Bronchial epithelial cell (primary cell): ENCODE measurements around the gene ESRRB. TPM values are rescaled to one million over a fixed set of nuclear protein-coding genes. Genes with fewer than 3 reads are reported as not detected.
A peak's percentile ranks its signal among the peaks of the same experiment; 100 is the strongest.

ENCODE experiments used
- DNase-seq: peaks from one replicate; pipeline ENCODE4 v3.0.0-alpha.2; 2010; ENCODE audit warnings: low read depth
- FAIRE-seq: peaks from 2 replicates; lab custom pipeline; 2011; peaks lifted over from hg19 to GRCh38; lab: Jason Lieb, UNC
- H3K27me3 ChIP-seq: 2 replicates; pipeline ENCODE4 v1.5.1; 2011; ENCODE audit warnings: low read length; ENCODE audit not compliant: control insufficient read depth, insufficient read depth
- H3K36me3 ChIP-seq: 2 replicates; pipeline ENCODE4 v1.5.1; 2011; ENCODE audit warnings: low read length; ENCODE audit not compliant: control insufficient read depth, insufficient read depth
- H3K4me3 ChIP-seq: 2 replicates; pipeline ENCODE4 v1.5.1; 2011; ENCODE audit warnings: mild to moderate bottlenecking, low read depth, low read length, control low read depth
- CTCF ChIP-seq: IDR thresholded peaks from 2 replicates; pipeline ENCODE4 v1.5.1; 2011; ENCODE audit warnings: mild to moderate bottlenecking, moderate library complexity, low read length, control low read depth, inconsistent platforms; ENCODE audit not compliant: insufficient read depth, severe bottlenecking
- total RNA-seq: library from RNA; depleted of rRNA; stranded (reverse); fragments of >200 nt; gene quantifications from 2 replicates; pipeline ENCODE4 v1.2.1, GENCODE V29; 2014

Gene ESRRB
- total RNA-seq, 1 donor from 2014 or later, result not detected

DNA sequence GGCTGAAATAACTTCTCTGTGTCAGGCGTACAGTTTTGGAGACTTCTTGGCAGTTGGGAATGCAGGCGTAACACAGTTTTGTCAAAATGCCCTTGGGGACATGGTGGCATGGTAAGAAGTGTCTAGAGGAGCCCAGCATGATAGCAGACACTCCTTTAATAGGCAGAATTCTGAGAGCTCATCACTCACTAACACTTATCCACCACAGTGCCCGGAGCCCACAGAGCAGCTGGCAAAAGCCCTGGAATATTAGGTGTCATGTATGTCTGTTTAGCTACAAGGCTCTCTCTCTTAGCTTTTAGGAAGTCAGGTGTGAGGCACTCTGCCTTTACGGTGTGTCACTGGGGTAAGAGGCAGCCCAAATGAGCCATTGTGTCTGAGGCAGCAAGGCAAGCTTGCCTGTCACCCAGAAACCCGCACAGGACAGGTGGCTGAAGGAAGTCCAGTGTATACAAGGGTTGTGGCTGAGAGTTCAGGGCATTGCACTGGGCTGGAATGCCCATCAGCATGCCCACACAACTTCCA is 96.3 kb downstream of the ESRRB start:
- peaks cover 2% of the 10 kb centered on the region for H3K27me3 ChIP-seq

GRCh38 chr14:76473481-76474263 is 97.7 kb downstream of the ESRRB start:
- peaks cover 2% of the 10 kb centered on the region for H3K27me3 ChIP-seq
- DNase-seq, result peak; percentile 15
- H3K4me3 ChIP-seq, result no peak overlapping the region
- peak; percentile 21 for TF ChIP-seq CTCF
- no peak for FAIRE-seq
- H3K36me3 ChIP-seq, result no peaks in the 10 kb centered on the region

More for the DNA sequence above, 96.3 kb downstream of the ESRRB start:
- no peak for TF ChIP-seq CTCF
- DNase-seq, result no peak
- no peaks in the 10 kb centered on the region for H3K36me3 ChIP-seq
- no peak for FAIRE-seq
- H3K4me3 ChIP-seq, result no peak overlapping the region

- FAIRE-seq (no peak), DNase-seq (peak; percentile 10)
- Histone ChIP-seq H3K36me3 (no peaks in the 10 kb centered on the region), H3K4me3 (no peak overlapping the region), H3K27me3 (no peaks in the 10 kb centered on the region)
- TF ChIP-seq CTCF, result no peak
Observed at GRCh38 chr14:76480426-76480825, 104.5 kb downstream of the ESRRB start.

DNA sequence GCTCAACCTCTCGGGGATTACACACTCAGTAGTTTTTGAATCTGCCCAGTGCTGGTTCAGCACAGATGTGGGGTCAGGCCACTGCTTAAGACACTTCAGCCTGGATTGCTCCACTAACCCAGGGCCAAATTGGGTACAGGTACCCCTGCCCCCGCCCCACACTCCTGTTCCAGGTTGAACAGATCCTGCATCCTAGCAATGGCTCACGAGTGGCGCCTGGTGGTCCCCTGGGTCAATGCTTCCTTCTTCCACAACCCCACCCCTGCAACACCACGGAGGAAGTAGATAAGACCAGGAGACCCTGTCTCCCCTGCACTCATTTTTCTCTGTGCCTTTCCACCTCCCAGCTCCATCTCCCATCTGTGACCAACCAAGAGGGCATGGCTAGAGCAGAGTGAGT is 108.4 kb downstream of the ESRRB start:
- FAIRE-seq (no peak), DNase-seq (no peak)
- no peaks in the 10 kb centered on the region for H3K36me3 ChIP-seq
- no peak for TF ChIP-seq CTCF
- no peaks in the 10 kb centered on the region for H3K27me3 ChIP-seq
- no peak overlapping the region for H3K4me3 ChIP-seq

GRCh38 chr14:76486251-76486743 is 110.4 kb downstream of the ESRRB start:
- no peaks in the 10 kb centered on the region for H3K36me3 ChIP-seq
- TF ChIP-seq CTCF, result no peak
- H3K4me3 ChIP-seq, result no peak overlapping the region
- DNase-seq (no peak), FAIRE-seq (no peak)
- no peaks in the 10 kb centered on the region for H3K27me3 ChIP-seq
